Right renal pelvis (tissue), 4 donors: Measurements from ENCODE around the gene EPHA8. TPM values are rescaled to one million over a fixed set of nuclear protein-coding genes. Genes with fewer than 3 reads are reported as not detected.

Source experiments
- DNase-seq, 4 donors: peaks; one replicate each; pipeline ENCODE4 v3.0.0-alpha.2; 2013; ENCODE audit warnings: low read depth in 4 of 4, low spot score in 3 of 4, missing footprints in 1 of 4
- polyA plus RNA-seq, 4 donors: library from polyadenylated mRNA; unstranded; fragments of 120-200 nt; gene quantifications; one replicate each; pipeline ENCODE4 v1.2.1, GENCODE V29; 2013; ENCODE audit not compliant: insufficient read length in 4 of 4

The EPHA8 gene
- polyA plus RNA-seq, 4 donors = 1.2 to 3.3 (median 1.5) TPM

DNA sequence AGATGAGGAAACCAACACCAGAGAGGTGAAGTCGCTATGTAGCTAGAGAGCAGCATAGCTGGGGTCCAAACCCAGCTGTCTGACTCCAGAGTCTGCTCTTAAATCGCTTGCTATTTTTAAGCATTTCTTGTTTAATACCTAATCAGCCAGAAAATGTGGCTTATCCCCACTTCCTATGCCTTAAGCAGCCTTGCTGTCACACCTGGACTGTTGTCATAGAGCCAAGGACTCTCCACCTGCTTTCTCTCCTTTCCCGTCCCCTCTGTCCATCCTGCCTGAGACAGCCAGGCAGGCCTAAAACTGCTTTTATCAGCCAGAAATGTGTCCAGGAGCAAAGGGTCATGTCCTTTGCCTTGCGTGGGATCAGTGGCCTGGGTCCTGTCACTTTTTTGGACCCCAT lies 28.3 kb upstream of the EPHA8 start:
- no peak for DNase-seq

DNA sequence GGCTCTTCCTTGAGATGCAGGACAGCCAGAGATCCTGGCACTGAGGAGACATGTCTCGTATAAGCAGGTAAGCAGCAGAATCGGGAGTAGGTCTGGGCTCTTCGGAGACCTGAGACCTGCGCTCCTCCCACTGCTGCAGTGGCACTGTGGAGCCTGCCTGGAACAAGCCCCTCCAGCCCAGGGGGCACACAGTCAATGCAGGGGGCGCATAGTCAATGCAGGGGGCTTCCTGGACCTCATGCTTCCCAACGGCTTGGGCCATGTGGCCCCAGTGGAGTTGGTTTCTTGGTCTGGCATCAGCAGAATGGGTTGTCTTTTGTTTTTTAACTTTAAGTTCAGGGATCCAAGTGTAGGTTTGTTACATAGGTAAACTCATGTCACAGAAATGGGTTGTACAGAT lies 27.9 kb upstream of the EPHA8 start:
- no peak for DNase-seq

DNA sequence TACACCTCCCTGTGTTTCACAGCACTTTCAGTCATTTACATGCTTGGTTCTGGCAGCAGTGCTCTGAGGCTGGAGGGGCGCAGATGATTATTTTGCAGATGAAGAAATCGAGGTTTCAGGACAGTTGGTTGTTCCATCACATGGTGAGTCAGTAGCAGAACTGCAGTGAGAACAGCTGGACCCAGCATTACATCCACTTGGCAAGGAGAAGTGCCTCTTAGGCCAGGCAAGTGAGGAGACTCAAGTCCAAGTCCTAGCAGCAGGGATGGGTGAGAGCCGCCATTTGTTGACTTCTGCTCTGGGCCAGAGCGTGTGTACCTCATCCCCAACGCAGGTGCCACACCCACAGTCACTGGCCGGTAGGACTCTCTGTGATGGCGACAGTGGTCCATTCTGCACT lies 26.8 kb upstream of the EPHA8 start:
- DNase-seq = no peak

DNA sequence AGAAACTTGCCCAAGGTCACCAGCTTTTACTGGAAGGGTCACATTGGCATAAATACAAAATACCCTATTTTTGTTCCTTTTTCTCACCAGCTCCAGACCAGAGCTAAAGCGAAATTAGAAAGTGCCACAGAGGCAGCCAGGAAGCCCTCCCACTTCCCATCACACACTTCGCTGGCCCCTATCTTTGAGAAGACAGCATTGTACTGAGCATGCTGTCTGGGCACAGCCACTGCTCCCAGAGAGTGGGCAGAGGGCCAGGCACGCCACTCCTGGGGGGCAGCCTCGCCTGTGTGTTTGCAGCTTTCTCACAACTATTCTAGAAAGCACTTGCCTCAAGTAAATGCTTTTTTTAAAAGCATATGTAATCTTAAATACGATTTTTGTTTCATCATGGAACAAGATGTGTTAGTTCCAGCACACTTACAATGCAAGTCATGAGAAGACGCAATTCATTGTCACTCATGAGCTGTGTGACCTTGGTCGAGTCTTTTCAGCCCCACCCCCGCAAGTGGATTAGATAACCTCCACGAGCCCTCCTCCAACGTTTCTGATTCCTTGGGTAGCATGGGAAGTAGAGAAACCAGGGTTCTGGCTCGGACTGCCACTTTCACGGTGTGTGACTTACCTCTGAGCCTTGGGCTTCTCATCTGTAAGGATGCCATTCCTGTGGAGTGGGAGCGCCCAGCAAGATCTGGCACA lies 25.7 kb upstream of the EPHA8 start:
- DNase-seq = no peak

DNA sequence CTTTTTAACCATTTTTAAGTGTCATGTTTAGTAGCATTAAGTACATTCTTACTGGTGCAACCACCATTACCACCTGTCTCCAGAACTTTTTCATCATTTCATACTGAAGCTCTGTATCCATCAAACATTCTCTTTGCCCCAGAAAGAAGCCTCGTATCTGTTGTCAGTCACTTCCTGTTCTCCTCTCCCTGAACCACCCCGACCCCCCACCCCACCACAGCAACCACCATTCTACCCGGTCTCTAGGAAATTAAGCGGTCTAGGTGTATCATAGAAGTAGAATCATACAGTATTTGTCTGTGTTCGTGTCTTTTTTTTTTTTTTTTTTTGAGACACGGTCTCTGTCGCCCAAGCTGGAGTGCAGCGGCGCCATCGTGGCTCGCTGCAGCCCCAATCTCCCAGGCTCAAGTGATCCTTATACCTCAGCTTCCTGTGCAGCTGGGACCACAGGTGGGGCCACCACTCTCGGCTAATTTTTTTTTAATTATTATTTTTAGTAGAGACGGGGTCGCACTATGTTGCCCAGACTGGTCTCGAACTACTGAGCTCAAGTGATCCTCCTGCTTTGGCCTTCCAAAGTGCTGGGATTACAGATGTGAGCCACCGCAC lies 23.7 kb upstream of the EPHA8 start:
- no peak for DNase-seq

DNA sequence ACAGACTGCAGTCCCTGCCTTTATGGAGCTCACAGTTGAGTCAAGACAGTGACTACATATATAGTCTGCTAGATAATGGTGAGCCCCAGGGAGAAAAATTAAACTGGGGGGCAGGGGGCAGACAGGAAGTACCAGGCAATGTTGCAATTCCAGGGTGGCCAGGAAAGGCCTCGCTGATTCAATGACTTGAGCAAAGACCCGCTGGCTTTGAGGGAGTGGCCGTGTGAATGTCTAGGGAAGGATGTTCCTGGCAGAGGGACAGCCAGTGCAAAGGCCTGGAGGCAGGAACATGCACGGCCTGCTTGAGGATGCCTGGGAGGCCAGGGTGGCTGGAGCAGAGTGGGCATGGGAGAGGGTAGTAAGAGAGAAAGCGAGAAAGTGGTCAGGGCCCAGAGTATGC lies 23.0 kb upstream of the EPHA8 start:
- DNase-seq = no peak

DNA sequence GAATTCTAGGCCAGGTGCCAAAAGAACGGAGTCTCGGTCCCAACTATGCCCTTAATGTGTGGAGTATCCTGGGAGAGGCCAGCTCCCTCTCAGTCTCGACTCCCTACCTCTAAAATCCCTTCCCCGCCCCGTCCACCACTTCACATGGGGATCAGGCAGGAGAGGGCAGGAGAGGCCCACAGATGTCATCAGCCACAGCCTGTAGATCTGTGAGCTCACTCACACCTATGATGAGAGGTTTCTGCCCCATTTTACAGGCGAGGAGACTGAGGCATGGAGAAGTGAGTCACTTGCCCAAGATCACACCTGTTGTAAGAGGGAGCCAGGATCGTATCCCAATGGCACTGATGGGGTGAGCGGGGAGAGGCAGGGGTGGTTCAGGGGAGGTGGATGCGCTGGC lies 20.4 kb upstream of the EPHA8 start:
- DNase-seq = no peak

DNA sequence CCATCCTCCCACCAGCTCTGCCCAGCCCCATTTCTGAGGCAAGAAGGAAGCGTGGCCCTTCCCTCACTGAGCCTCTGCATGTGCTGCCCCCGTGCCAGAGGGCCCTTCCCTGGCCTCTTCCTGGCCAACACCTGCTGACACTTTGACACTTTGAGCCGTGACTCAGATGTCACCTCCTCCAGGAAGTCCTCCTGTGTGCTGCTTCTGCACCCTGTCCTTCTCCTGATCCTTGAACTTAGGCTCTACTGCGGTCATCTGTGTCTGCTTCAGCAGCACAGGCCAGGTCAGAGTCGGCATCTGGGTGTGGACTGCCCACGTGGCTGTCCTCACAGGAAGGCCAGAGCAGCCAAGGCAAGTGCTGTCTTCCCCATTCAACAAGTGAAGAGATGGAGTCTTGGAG lies 19.6 kb upstream of the EPHA8 start:
- no peak for DNase-seq

DNA sequence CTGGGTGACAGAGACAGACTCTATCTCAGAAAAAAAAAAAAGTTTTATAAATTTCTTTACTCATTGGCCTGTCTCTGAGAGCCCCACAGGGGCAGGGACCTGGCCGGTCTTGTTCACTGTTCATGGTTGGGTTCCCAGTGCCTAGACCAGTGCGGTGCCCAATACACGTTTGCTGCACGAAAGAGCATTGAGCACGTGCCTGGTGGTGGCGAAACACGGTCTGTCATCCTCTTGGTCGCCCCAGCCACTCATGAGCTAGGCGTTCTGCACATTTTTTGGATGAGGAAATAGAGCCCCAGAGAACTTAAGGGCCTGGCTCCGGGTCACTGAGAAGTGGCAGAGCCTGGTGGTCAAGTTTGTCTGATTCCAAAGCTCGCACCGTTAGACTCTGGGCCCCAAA lies 18.7 kb upstream of the EPHA8 start:
- DNase-seq = no peak

DNA sequence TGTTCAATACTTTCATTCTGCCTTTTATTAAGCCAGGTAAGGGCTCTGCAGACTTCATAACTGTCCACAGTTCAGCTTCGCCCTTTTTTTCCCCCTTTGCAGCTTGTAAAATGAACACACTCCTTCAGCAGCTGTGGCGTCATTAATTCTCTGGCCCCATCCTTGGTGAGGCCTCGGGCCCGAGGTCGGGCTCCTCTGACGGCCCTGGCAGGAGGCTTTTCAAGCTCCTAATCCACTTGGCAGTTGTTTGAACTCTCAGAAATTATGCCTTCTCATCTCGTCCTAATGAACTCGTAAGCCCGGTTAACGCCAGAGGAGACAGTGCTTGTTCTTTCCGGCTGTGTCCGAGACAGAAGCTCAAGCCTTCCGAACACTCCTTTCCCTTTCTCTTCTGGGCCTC lies 18.1 kb upstream of the EPHA8 start:
- DNase-seq = no peak

DNA sequence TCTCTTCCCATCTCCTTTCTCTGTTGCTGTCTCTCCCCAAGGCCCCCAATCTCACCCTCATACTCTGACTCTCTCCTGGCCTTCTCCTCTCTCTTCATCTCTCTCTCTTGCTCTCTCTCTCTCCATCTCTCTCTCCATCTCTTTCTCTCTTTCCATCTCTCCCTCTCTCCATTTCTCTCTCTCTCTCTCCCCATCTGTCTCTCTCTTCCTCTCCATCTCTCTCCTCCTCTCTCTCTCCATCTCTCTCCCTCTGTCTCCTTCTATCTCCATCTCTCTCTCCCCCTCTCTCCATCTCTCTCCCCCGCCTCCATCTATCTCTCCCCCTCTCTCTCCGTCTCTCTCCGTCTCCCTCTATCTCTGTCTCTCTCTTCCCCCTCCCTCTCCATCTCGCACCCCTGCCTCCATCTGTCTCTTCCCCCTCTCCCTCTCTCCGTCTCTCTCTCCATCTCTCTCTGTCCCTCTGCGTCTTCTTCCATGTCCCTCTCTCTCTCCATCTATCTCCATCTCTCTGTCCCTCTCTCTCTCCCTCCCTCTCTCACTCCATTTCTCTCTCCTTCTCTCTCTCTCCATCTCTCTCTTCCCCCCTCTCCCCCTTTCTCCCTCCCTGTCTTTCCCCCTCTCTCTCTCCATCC lies 16.0 kb upstream of the EPHA8 start:
- no peak for DNase-seq

DNA sequence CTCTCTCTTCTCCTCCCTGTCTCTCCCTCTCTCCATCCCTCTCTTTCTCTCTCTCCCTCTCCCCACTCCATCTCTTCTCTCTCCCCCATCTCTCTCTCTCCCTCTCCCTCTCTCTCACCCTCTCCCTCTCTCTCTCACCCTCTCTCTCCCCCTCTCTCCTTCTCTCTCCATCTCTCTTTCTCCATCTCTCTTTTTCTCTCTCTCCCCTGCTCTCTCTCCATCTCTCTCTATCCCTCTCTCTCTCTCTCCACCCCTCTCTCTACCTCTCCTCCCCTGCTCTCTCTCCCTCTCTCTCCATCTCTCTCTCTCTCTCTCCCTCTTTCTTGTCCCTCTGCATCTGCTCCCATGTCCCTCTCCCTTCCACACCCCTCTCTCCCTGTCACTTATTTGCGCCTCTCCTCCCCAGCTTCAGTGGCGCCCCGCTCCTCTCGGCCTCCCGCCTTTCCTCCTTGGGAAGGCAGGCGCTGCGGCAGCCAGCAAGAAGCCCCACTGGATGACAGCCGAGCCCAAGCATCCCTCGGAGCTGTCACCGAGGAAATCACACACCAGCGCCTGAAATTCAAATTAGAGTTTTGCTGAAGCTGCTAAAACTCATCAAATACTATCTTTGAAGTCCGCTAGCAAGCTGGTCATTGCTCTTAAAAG lies 15.3 kb upstream of the EPHA8 start:
- DNase-seq = no peak

DNA sequence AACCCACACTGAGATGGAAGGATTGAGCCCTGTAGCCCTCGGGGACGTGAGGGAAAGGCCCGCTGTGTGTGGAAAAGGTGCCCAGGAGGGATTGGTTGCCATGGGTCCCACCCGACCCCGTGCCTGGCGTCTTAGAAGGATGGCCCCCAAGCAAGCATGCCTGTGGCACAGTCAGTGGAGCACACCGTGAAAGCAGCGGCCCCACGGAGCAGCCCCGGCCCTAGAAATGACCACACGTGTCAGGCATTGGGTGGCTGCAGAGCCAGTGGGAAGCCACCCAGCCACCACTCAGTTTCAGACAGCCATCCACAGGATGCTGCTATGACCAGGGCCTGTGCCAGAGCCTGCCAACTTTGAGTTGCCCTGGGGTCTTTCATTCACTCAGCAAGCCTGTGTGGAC lies 13.3 kb upstream of the EPHA8 start:
- DNase-seq = no peak

DNA sequence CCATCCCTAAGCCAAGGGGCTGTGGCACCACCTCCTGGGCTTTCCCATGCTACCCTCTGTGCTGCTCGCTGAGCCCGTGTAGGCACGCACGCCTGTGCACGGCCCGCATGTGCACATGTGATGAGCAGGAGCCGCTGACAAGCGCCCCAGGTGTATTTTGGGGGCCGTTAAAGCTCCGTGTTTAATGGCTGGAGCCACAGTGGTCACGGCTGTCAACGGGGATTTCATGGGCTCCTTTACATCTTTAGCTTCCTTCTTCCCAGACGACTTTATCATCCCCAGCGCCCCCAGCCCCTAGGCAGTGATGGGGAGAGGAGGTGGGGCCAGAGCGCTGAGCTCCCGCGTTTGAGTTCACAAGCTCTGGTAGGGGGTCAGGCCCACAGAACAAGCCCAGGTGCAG lies 11.7 kb upstream of the EPHA8 start:
- DNase-seq = no peak

DNA sequence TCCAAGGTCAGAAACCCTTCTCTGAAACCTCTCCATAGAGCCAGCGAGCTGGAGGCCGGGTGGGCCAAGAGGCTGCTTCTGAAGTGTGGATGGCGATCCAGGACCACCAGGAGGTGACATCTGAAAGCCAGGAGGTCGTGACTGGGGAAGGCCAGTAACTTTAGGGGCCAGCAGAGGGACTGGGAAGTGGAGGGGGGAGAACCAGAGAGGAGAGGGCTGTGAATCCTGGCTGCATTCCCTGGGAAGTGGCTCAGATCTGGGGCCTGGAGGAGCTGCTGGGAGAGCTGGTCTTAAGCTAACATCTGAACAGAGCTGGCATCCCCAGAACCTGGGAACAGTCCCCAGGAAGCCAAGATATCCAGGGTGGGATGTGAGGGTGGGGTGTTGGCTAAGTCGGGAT lies 11.3 kb upstream of the EPHA8 start:
- DNase-seq = no peak

DNA sequence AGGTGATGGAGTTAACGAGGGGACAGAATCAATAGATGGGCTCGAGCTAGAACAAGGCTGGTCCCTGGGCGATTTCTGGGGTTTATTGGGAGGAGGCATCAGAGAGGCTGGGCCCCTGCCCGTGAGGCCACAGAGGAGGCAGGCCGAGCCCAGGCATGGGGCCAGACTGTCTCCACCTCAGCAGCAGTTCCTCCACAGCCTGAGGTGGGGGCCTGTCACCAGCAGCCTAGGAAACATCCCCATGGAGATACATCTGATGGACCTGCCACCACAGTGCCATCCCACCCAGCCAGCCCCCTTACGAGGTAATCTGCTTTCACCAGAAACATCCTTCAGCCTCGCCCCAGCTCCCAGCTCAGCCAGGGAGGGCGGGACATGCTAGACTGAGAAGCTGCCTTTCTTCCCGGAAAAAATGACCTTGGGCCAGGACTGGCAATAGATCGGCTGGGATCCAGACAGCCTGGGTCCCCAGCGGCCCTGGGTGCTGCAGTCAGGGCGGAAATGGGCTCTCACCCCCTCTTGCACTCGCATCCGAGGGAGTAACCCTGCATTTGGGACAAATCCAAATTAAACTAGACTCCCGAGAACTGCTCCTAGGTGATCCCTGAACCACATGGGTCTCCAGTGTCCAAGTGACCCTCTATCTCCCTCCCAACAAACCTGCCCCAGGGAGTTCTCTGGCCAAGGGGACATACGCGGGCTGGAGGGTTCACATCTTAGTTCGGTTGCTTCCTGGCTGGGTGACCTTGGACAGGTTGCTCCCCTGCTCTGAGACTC lies 10.0 kb upstream of the EPHA8 start:
- DNase-seq = no peak

DNA sequence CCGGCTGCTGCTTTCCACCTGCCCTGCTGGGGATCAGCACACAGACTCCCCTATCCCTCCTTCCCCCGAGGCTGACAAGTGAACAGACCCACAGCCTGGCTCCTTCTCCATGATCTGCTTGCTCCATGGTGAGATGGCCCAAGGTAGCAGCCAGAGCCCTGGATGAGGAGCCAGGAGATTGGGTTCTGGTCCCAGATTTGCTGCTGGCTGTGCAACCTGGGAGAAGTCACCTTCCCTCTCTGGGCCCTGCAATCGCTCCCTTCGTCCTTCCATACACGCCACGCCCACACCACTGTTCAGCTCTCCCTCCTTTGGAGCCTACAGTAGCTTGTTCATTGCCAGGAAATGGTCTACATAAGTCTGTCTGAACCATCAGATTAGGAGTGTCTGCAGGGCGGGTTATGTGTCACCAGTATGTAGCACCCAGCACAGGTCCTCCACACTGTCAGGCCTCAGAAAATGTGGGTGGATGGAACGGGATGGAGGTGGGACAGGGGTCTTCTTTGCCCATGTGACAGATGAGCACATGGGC lies 9.2 kb upstream of the EPHA8 start:
- DNase-seq = no peak

DNA sequence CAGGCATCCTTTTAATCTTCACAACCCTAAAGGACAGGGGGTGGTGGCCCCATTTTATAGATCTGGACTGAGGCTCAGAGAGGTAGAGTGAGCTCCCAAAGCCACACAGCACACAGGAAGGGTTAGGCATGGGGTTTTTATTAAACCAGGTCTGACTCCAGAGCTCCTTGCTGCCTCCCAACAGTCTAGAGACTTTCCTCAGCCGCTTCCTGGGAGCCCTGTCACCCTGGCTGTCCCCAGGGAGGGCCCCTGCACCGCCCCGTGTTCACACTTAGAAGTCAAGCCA lies 8.0 kb upstream of the EPHA8 start:
- no peak for DNase-seq

DNA sequence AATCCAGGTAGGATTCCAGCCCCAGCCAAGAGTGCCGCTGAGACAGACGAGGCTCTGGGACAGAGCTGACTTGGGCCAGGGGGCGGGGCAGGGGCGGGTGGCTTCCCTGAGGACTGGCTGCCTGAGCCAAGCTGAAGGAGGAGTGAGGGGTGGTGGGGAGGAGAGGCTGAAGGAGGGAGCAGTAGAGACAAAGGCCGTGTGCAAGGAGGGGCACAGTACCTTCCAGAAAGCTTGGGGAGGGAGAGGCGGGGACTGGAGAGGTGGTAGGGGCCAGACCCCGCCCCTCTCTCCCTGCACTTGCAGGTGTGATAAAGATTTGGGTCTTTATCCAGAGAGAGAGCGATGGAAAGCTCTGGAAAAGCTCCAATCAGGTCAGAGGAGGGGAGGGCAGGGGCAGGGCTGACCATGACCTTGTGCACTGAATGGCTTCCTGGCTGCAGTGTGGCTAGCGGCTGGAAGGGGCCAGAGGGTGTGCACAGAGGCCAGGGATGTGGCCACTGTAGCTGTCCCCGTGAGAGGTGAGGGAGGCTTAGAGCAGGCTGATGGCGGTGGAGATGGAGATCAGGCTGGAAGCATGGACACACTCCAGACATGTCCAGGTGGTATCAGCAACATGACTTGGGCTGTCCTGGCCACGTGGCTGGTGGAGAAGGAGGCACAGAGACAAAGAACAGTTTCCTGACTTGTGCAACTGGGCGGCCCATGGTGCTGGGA lies 6.7 kb upstream of the EPHA8 start:
- DNase-seq = no peak

DNA sequence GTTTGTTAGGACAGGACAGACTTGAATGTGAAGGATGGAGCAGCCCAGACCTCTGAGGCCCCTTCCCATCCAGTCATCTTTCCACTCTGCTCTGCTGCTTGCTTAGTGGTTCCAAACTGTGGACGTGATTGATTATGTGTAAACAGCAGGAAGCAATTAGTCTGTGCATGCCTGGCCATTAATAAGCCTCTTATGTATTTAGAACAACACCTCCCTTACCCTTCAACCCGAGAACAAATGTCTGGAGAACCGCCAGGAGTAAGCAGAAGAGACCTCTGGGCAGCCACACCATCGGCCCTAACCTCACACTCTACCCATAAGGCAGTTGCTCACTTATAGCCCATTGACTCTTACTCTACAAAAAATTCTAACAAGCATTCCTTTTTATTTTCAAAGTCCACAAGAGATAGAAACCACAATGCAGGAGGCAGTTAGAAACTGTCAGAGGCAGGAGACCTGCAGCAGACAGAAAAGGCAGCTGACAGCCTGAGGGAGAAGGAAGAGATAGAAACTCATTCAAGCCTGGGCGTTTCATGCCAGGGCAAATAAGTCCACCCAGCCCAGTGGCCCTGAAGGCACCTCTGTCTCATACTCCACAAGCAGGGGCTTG lies 5.8 kb upstream of the EPHA8 start:
- peak in 1 of 4 donors; percentile 7 for DNase-seq
